Stimulated activated CD4-positive, alpha-beta T cell treated with anti-CD3 and anti-CD28 coated beads, Interleukin-15, amount 100 ng/mL, for 48 hours (primary cell): ENCODE data around the gene FGF1.

Experiments used
- DNase-seq, 2 donors: peaks; one replicate each; pipeline ENCODE4 v3.0.0-alpha.2; 2020; ENCODE audit warnings: low read depth in 2 of 2

Gene FGF1

GRCh38 chr5:142578161-142578830 is 107.6 kb downstream of the FGF1 start:
- no peak for DNase-seq

GRCh38 chr5:142576804-142577203 is 109.1 kb downstream of the FGF1 start:
- no peak for DNase-seq

- DNase-seq, result no peak
Observed at GRCh38 chr5:142576303-142576702, 109.6 kb downstream of the FGF1 start.

GRCh38 chr5:142572006-142572405 is 113.9 kb downstream of the FGF1 start:
- no peak for DNase-seq

- DNase-seq, result no peak
Observed at GRCh38 chr5:142571371-142571770, 114.5 kb downstream of the FGF1 start.

GRCh38 chr5:142569905-142570304 is 116.0 kb downstream of the FGF1 start:
- no peak for DNase-seq

GRCh38 chr5:142568996-142569335 is 116.9 kb downstream of the FGF1 start:
- DNase-seq, result no peak

- DNase-seq, result no peak
Observed at GRCh38 chr5:142568283-142568995, 117.5 kb downstream of the FGF1 start.

- no peak for DNase-seq
Observed at GRCh38 chr5:142561486-142562097, 124.3 kb downstream of the FGF1 start.

GRCh38 chr5:142561029-142561428 is 124.9 kb downstream of the FGF1 start:
- DNase-seq, result no peak

- DNase-seq, result no peak
Observed at GRCh38 chr5:142552107-142552506, 133.8 kb downstream of the FGF1 start.

- no peak for DNase-seq
Observed at GRCh38 chr5:142551338-142552067, 134.4 kb downstream of the FGF1 start.

- no peak for DNase-seq
Observed at GRCh38 chr5:142550471-142550870, 135.4 kb downstream of the FGF1 start.

GRCh38 chr5:142549834-142550233 is 136.1 kb downstream of the FGF1 start:
- DNase-seq, result no peak

GRCh38 chr5:142548739-142549275 is 137.1 kb downstream of the FGF1 start:
- DNase-seq, result peak in 1 of 2 donors; percentile 9

GRCh38 chr5:142547445-142548380 is 138.2 kb downstream of the FGF1 start:
- no peak for DNase-seq

GRCh38 chr5:142545650-142546322 is 140.1 kb downstream of the FGF1 start:
- DNase-seq, result no peak

- no peak for DNase-seq
Observed at GRCh38 chr5:142544946-142545649, 140.8 kb downstream of the FGF1 start.

- DNase-seq, result no peak
Observed at GRCh38 chr5:142544071-142544753, 141.7 kb downstream of the FGF1 start.
